D341Med (cell line): Measurements from ENCODE around the gene ZDHHC18.

Experiments used
- DNase-seq: peaks from one replicate; pipeline ENCODE4 v3.0.0; 2012; ENCODE audit warnings: low spot score

The ZDHHC18 gene

DNA sequence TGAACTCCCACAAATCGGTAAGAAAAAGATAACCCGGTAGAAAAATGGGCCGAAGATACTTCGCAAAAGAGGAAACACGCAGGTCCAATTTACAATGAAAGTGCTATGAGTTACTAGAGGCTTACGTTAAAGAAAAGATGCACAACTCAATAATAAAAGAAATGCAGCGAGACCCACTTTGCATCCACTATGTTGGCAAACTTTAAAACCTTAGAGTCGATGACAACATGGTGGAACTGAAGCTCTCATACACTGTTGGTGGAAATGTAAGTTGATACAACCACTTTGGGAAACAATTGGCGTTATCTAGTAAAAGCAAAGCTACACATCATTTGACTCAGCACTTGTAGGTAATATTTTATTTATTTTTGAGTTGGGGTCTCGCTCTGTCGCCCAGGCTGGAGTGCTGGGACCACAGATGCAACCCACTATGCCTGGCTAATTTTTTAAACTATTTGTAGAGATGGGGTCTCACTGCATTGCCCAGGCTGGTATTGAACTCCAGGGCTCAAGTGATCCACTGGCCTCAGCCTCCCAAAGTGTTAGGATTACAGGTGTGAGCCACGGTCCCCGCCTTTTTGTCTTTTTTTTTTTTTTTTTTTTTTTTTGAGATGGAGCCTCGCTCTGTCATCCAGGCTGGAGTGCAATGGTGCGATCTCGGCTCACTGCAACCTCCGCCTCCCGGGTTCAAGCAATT, 74.5 kb downstream of the ZDHHC18 start:
- DNase-seq = no peak
